MCF 10A (cell line): Measurements from ENCODE around the gene SLC41A3. TPM values are rescaled to one million over a fixed set of nuclear protein-coding genes. Genes with fewer than 3 reads are reported as not detected.

ENCODE experiments used
- BruUV-seq: library from RNA; stranded (reverse); fragments of 400-500 nt; replicated peaks from 2 replicates; lab custom pipeline; 2021; lab: Mats Ljungman, UMichigan
- CTCF ChIA-PET: fragments of 300-600 bp; sonication (Branson Sonifier 250); formaldehyde crosslinking; extraction: SDS; loops from one replicate; lab custom pipeline; 2021; ENCODE audit warnings: antibody characterized with exemption, inconsistent platforms; lab: Yijun Ruan, JAX
- POLR2A ChIA-PET: fragments of 300-600, 350-650 bp; sonication (Branson Sonifier 250); formaldehyde crosslinking; extraction: SDS; loops from one replicate; lab custom pipeline; 2020; ENCODE audit warnings: antibody characterized with exemption, inconsistent platforms; lab: Yijun Ruan, JAX
- DNase-seq: peaks from one replicate; pipeline ENCODE4 v3.0.0-alpha.2; 2018; ENCODE audit not compliant: unreplicated experiment
- H3K27ac Mint-ChIP-seq: one replicate; pipeline ENCODE4 v1.8.0; 2022; ENCODE audit warnings: mild to moderate bottlenecking, low read depth, mixed read lengths; ENCODE audit not compliant: unreplicated experiment
- H3K27me3 Mint-ChIP-seq: one replicate; pipeline ENCODE4 v1.8.0; 2022; ENCODE audit warnings: mixed read lengths; ENCODE audit not compliant: insufficient read depth, unreplicated experiment
- H3K36me3 Mint-ChIP-seq: one replicate; pipeline ENCODE4 v1.8.0; 2022; ENCODE audit warnings: mild to moderate bottlenecking, moderate library complexity, mixed read lengths; ENCODE audit not compliant: insufficient read depth, unreplicated experiment
- H3K4me1 Mint-ChIP-seq: one replicate; pipeline ENCODE4 v1.8.0; 2022; ENCODE audit warnings: mixed read lengths; ENCODE audit not compliant: insufficient read depth, unreplicated experiment
- H3K4me3 Mint-ChIP-seq: one replicate; pipeline ENCODE4 v1.8.0; 2022; ENCODE audit warnings: mild to moderate bottlenecking, moderate library complexity, mixed read lengths; ENCODE audit not compliant: unreplicated experiment
- H3K9me3 Mint-ChIP-seq: one replicate; pipeline ENCODE4 v1.8.0; 2022; ENCODE audit warnings: mixed read lengths; ENCODE audit not compliant: unreplicated experiment
- CTCF ChIP-seq: fragments of 200-600 bp; IDR thresholded peaks from one replicate; pipeline ENCODE4 v1.8.0; 2022; ENCODE audit warnings: antibody characterized with exemption, mild to moderate bottlenecking; ENCODE audit not compliant: unreplicated experiment
- intact Hi-C: fragments of 100-400 bp; cut with micrococcal nuclease; formaldehyde crosslinking; loops from 2 replicates; pipeline ENCODE4 v1.14.1; 2022
- total RNA-seq: library from RNA; stranded (reverse); gene quantifications from 2 replicates; pipeline ENCODE4 v1.2.3, GENCODE V29; 2022

Gene SLC41A3
- total RNA-seq, 1 experiment from 2014 or later = 43.2 TPM

GRCh38 chr3:126124896-126125295, 41.0 kb upstream of the SLC41A3 start:
- no peaks in the 10 kb centered on the region for H3K36me3 Mint-ChIP-seq
- BruUV-seq = no TSS peak
- DNase-seq = no peak
- H3K9me3 Mint-ChIP-seq = no peaks in the 10 kb centered on the region
- CTCF ChIA-PET = interaction anchor here (0.7 to 2.0 kb wide), 2 partner anchors 9 to 263 kb away, joined by 3 to 19 read pairs; no protein-coding TSS in a partner anchor
- no peak overlapping the region for H3K4me3 Mint-ChIP-seq
- peaks cover 11% of the 10 kb centered on the region for H3K27me3 Mint-ChIP-seq
- POLR2A ChIA-PET = no interaction called here
- no peak for TF ChIP-seq CTCF
- intact Hi-C loops = no loop called here
- no peak overlapping the region for H3K27ac Mint-ChIP-seq
- H3K4me1 Mint-ChIP-seq = peaks cover 9% of the 10 kb centered on the region

GRCh38 chr3:126124148-126124868, 40.4 kb upstream of the SLC41A3 start:
- Mint-ChIP-seq H3K27ac (no peak overlapping the region), H3K36me3 (no peaks in the 10 kb centered on the region), H3K9me3 (no peaks in the 10 kb centered on the region), H3K4me3 (no peak overlapping the region), H3K4me1 (peaks cover 8% of the 10 kb centered on the region), H3K27me3 (peaks cover 11% of the 10 kb centered on the region)
- intact Hi-C loops = no loop called here
- TF ChIP-seq CTCF = no peak
- ChIA-PET POLR2A (no interaction called here), CTCF (interaction anchor here (0.7 to 2.0 kb wide), 3 partner anchors 10 to 264 kb away, joined by 3 to 19 read pairs (median 3); no protein-coding TSS in a partner anchor)
- no TSS peak for BruUV-seq
- DNase-seq = no peak

- no peak overlapping the region for H3K4me3 Mint-ChIP-seq
- H3K4me1 Mint-ChIP-seq = peaks cover 11% of the 10 kb centered on the region
- no peak for DNase-seq
- TF ChIP-seq CTCF = no peak
- intact Hi-C loops = no loop called here
- H3K9me3 Mint-ChIP-seq = no peaks in the 10 kb centered on the region
- POLR2A ChIA-PET = interaction anchor here (0.6 to 1.0 kb wide), 3 partner anchors 8 to 13 kb away, joined by 3 to 4 read pairs (median 4); no protein-coding TSS in a partner anchor
- H3K27me3 Mint-ChIP-seq = no peaks in the 10 kb centered on the region
- H3K27ac Mint-ChIP-seq = no peak overlapping the region
- H3K36me3 Mint-ChIP-seq = no peaks in the 10 kb centered on the region
- no TSS peak for BruUV-seq
- CTCF ChIA-PET = interaction anchor here (0.9 kb wide), 1 partner anchor 13 kb away, joined by 6 read pairs; no protein-coding TSS in a partner anchor
Measured at GRCh38 chr3:126121632-126122031, 37.7 kb upstream of the SLC41A3 start.

GRCh38 chr3:126121074-126121473, 37.1 kb upstream of the SLC41A3 start:
- Mint-ChIP-seq H3K9me3 (no peaks in the 10 kb centered on the region), H3K27me3 (no peaks in the 10 kb centered on the region), H3K36me3 (no peaks in the 10 kb centered on the region), H3K27ac (no peak overlapping the region), H3K4me3 (no peak overlapping the region), H3K4me1 (peaks cover 11% of the 10 kb centered on the region)
- ChIA-PET POLR2A (interaction anchor here (1.0 kb wide), 1 partner anchor 9 kb away, joined by 4 read pairs; no protein-coding TSS in a partner anchor), CTCF (interaction anchor here (0.9 kb wide), 1 partner anchor 14 kb away, joined by 6 read pairs; no protein-coding TSS in a partner anchor)
- TF ChIP-seq CTCF = no peak
- intact Hi-C loops = no loop called here
- BruUV-seq = no TSS peak
- DNase-seq = no peak
